Tibial nerve (tissue), 4 donors: ENCODE results near the gene RBM34. TPM values are rescaled to one million over a fixed set of nuclear protein-coding genes. Genes with fewer than 3 reads are reported as not detected.

Source experiments
- DNase-seq, 2 donors: peaks; one replicate each; pipeline ENCODE4 v3.0.0-alpha.2; 2019; ENCODE audit warnings: low spot score in 2 of 2
- H3K27ac ChIP-seq, 4 donors: fragments of 200-600 bp; sonication (generic) in 3 of 4; one replicate each; pipeline ENCODE4 v1.5.1; 2017 to 2019; ENCODE audit warnings: mild to moderate bottlenecking in 1 of 4
- H3K27me3 ChIP-seq, 2 donors: fragments of 200-600 bp; sonication (generic) in 1 of 2; one replicate each; pipeline versions ENCODE4 v1.5.1 to v1.6.0; 2017 to 2019
- H3K36me3 ChIP-seq, 3 donors: fragments of 200-600 bp; sonication (generic); one replicate each; pipeline ENCODE4 v1.5.1; 2018 to 2019
- H3K4me1 ChIP-seq, 4 donors: fragments of 200-600 bp; sonication (generic) in 3 of 4; one replicate each; pipeline ENCODE4 v1.5.1; 2017 to 2019
- H3K4me3 ChIP-seq, 4 donors: fragments of 200-600 bp; sonication (generic) in 3 of 4; one replicate each; pipeline ENCODE4 v1.5.1; 2017 to 2019; ENCODE audit warnings: mild to moderate bottlenecking in 1 of 4, moderate library complexity in 1 of 4
- H3K9me3 ChIP-seq, 4 donors: fragments of 200-600 bp; sonication (generic) in 3 of 4; one replicate each; pipeline ENCODE4 v1.5.1; 2017 to 2019
- CTCF ChIP-seq, 5 experiments: fragments of 200-600 bp in 3 of 5; fragments of 450-650 bp in 2 of 5; sonication (generic) in 3 of 5; IDR thresholded peaks; one replicate each; pipeline ENCODE4 v1.5.1; 2016 to 2019; ENCODE audit warnings: antibody characterized with exemption in 5 of 5, mild to moderate bottlenecking in 3 of 5, moderate library complexity in 2 of 5
- EP300 ChIP-seq, 2 donors: sonication (generic); formaldehyde crosslinking; IDR thresholded peaks; one replicate each; pipeline ENCODE4 v1.6.1; 2017; ENCODE audit warnings: antibody characterized with exemption in 2 of 2, mild to moderate bottlenecking in 1 of 2
- POLR2A ChIP-seq, 2 donors: fragments of 450-650 bp; IDR thresholded peaks; one replicate each; pipeline ENCODE4 v1.6.1; 2017; ENCODE audit warnings: antibody characterized with exemption in 2 of 2, mild to moderate bottlenecking in 2 of 2, moderate library complexity in 2 of 2
- WGBS, 2 donors: methylation state at CpG; one replicate each; pipeline ENCODE4 v1.1.5; 2018; 5-methylcytosine and 5-hydroxymethylcytosine counted together
- total RNA-seq, 4 donors: library from RNA; depleted of rRNA; stranded (reverse); fragments of >200 nt; gene quantifications; one replicate each; pipeline ENCODE4 v1.1.0, GENCODE V29; 2016

Gene RBM34
- total RNA-seq, 4 donors from 2014 or later: 47.4 to 92.5 (median 51.2) TPM

- Histone ChIP-seq H3K36me3 (peaks cover 0 to 96% (median 30%) of the 10 kb centered on the region in 3 donors), H3K27ac (no peak overlapping the region), H3K9me3 (no peaks in the 10 kb centered on the region), H3K27me3 (no peaks in the 10 kb centered on the region), H3K4me1 (no peaks in the 10 kb centered on the region), H3K4me3 (no peak overlapping the region)
- no peak for TF ChIP-seq CTCF (IDR thresholded peaks at IDR 0.05)
- no peak for TF ChIP-seq EP300 (IDR thresholded peaks at IDR 0.05)
- 51 to 60% methylated on average over 4 of the region's 4 CpGs for WGBS, 2 donors
- no peak for DNase-seq
Observed at GRCh38 chr1:235136111-235136510, 24.9 kb downstream of the RBM34 start.

- Histone ChIP-seq H3K9me3 (no peaks in the 10 kb centered on the region), H3K4me1 (peaks cover 0 to 2% (median 0%) of the 10 kb centered on the region in 4 donors), H3K4me3 (no peak overlapping the region), H3K27ac (no peak overlapping the region), H3K27me3 (no peaks in the 10 kb centered on the region), H3K36me3 (peaks cover 0 to 81% (median 30%) of the 10 kb centered on the region in 3 donors)
- DNase-seq: no peak
- WGBS, 2 donors: 97 to 98% methylated on average over 12 of the region's 12 CpGs
- TF ChIP-seq EP300 (IDR thresholded peaks at IDR 0.05): no peak
- no peak for TF ChIP-seq CTCF (IDR thresholded peaks at IDR 0.05)
- TF ChIP-seq POLR2A (IDR thresholded peaks at IDR 0.05): no peak
Observed at GRCh38 chr1:235134171-235134570, 26.9 kb downstream of the RBM34 start.

GRCh38 chr1:235133086-235133485 is 28.0 kb downstream of the RBM34 start:
- Histone ChIP-seq H3K36me3 (peaks cover 0 to 72% (median 30%) of the 10 kb centered on the region in 3 donors), H3K27me3 (no peaks in the 10 kb centered on the region), H3K9me3 (no peaks in the 10 kb centered on the region), H3K27ac (no peak overlapping the region), H3K4me1 (peaks cover 0 to 4% (median 0%) of the 10 kb centered on the region in 4 donors), H3K4me3 (no peak overlapping the region)
- TF ChIP-seq CTCF (IDR thresholded peaks at IDR 0.05) (no peak), POLR2A (IDR thresholded peaks at IDR 0.05) (no peak), EP300 (IDR thresholded peaks at IDR 0.05) (no peak)
- 93 to 97% methylated on average over 3 of the region's 3 CpGs for WGBS, 2 donors
- no peak for DNase-seq

- Histone ChIP-seq H3K36me3 (peaks cover 0 to 61% (median 23%) of the 10 kb centered on the region in 3 donors), H3K27me3 (no peaks in the 10 kb centered on the region), H3K27ac (no peak overlapping the region), H3K4me1 (peaks cover 0 to 12% (median 6%) of the 10 kb centered on the region in 4 donors), H3K9me3 (no peaks in the 10 kb centered on the region), H3K4me3 (no peak overlapping the region)
- no peak for DNase-seq
- 85 to 88% methylated on average over 6 of the region's 6 CpGs for WGBS, 2 donors
- TF ChIP-seq CTCF (IDR thresholded peaks at IDR 0.05) (no peak), POLR2A (IDR thresholded peaks at IDR 0.05) (no peak), EP300 (IDR thresholded peaks at IDR 0.05) (no peak)
Observed at GRCh38 chr1:235131961-235132360, 29.1 kb downstream of the RBM34 start.

- WGBS, 2 donors: 80 to 83% methylated on average over 7 of the region's 7 CpGs
- Histone ChIP-seq H3K9me3 (no peaks in the 10 kb centered on the region), H3K36me3 (peaks cover 0 to 57% (median 12%) of the 10 kb centered on the region in 3 donors), H3K4me3 (no peak overlapping the region), H3K27me3 (no peaks in the 10 kb centered on the region), H3K27ac (no peak overlapping the region), H3K4me1 (peaks cover 0 to 23% (median 14%) of the 10 kb centered on the region in 4 donors)
- TF ChIP-seq EP300 (IDR thresholded peaks at IDR 0.05): no peak
- no peak for TF ChIP-seq POLR2A (IDR thresholded peaks at IDR 0.05)
- no peak for TF ChIP-seq CTCF (IDR thresholded peaks at IDR 0.05)
- DNase-seq: no peak
Observed at GRCh38 chr1:235130766-235131270, 30.2 kb downstream of the RBM34 start.
